Measurements from ENCODE around the gene C16orf92.
"Not testable (repeated sequence)": the region's sequence is repeated elsewhere in the genome, so short reads cannot be mapped to it uniquely, and the experiment has no call there.

Gene C16orf92

DNA sequence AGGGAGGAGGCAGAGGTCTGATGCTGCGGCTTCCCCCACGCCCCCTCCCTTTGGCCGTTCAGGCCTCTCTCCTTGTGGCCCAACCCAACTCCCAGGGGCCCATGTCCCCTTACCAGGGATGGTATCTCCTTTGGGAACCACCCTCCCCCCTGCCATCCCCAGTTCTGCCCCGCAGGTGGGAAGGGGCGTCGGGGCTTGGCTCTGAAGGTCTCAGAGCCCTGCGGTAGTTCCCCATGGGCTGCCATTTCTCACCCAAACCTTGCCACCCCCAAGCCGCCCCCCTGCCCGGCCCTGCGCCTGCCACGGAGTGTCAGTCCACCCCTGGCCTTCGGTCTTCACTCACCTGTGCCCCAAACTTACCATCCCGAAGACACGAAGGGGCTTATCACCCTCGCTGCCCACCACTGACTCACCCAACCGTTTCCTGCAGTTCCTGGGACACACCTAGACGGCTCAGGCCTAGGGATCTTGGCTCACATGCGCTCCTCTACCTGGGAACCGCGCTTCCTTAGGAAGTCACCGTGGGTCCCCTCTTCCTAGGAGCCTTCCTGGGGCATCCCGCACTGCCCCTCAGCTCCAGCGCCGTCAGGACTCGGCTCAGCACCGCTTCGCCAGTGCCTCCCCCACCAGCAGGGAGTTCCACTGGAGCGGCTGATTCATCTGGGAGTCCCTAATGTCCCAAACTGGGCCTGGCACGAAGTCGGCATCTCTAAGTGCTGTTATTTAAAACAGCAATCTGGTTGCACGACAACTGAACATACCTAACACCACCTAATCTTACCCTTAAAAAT is 11.1 kb upstream of the C16orf92 start:
- Histone ChIP-seq H3K9ac (ENCODE audit: low read length) (no peak overlapping the region), H3K27ac (ENCODE audit: low read depth, low read length) (no peak overlapping the region), H3K4me3 (ENCODE audit: low read length) (no peak overlapping the region), H3K4me1 (ENCODE audit: control insufficient read depth, insufficient read depth, low read length) (no peaks in the 10 kb centered on the region), H3K27me3 (ENCODE audit: control insufficient read depth, insufficient read depth, low read length) (peaks cover 19% of the 10 kb centered on the region), H3K36me3 (ENCODE audit: control insufficient read depth, insufficient read depth, low read length) (no peaks in the 10 kb centered on the region)

DNA sequence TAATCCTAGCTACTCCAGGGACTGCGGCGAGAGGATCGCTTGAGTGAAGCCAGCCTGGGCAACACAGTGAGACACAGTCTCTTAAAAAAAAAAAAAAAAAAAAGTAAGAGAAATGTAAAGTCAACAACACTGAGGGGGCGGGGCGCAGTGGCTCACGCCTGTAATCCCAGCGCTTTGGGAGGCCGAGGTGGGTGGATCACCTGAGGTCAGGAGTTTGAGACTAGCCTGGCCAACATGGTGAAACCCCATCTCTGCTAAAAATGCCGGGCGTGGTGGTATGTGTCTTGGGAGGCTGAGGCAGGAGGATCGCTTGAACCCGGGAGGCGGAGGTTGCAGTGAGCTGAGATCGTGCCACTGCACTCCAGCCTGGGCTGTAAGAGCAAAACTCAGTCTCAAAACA is 10.4 kb upstream of the C16orf92 start:
- not testable (repeated sequence) for H3K4me3 ChIP-seq (ENCODE audit: low read length); H3K27ac ChIP-seq (ENCODE audit: low read depth, low read length); H3K9ac ChIP-seq (ENCODE audit: low read length); H3K36me3 ChIP-seq (ENCODE audit: control insufficient read depth, insufficient read depth, low read length); H3K4me1 ChIP-seq (ENCODE audit: control insufficient read depth, insufficient read depth, low read length)
- H3K27me3 ChIP-seq (ENCODE audit: control insufficient read depth, insufficient read depth, low read length), result peaks cover 19% of the 10 kb centered on the region

DNA sequence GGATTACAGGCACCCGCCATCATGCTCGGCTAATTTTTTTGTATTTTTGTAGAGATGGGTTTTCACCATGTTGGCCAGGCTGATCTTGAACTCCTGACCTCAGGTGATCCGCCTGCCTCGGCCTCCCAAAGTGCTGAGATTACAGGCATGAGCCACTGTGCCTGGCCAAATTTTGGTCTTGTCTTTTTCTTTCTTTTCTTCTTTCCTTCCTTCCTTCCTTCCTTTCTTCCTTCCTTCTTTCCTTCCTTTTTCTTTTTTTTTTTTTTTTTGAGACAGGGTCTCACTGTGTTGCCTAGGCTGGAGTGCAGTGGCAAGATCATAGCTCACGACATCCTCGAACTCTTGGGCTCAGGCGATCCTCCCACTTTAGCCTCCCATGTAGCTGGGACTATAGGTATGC is 7.5 kb upstream of the C16orf92 start:
- not testable (repeated sequence) for H3K4me1 ChIP-seq (ENCODE audit: control insufficient read depth, insufficient read depth, low read length); H3K4me3 ChIP-seq (ENCODE audit: low read length); H3K36me3 ChIP-seq (ENCODE audit: control insufficient read depth, insufficient read depth, low read length); H3K9ac ChIP-seq (ENCODE audit: low read length); H3K27ac ChIP-seq (ENCODE audit: low read depth, low read length)
- H3K27me3 ChIP-seq (ENCODE audit: control insufficient read depth, insufficient read depth, low read length), result peaks cover 10% of the 10 kb centered on the region

DNA sequence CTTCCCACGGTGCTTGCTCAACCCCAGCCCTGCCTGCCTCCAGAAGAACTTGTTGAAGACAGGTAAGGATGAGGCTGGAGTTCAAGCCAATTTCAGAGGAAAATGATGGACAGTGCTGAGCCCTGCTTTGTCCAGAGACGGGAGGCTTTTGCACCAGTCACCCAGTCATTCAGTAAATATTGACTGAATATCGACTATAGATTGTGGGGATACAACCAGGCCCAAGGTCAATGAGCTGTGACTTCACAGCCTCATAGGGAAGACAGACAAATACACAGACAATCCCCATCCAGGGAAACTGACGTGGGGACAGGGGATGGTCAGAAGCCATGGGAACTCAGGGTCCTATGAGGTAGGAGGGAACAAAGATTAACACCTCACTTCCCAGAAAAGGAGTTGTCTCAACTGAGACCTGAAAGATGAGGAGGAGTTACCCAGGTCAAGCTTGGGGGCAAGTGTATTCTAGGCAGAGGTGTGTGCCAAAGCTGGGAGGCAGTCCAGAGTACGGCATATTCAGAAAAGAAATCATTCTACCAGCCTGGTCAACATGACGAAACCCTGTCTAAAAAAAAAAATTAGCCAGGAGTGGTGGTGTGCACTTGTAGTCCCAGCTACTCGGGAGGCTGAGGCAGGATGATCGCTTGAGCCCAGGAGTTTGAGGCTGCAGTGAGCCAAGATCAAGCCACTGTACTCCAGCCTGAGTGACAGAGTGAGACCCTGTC is 6.3 kb upstream of the C16orf92 start:
- Histone ChIP-seq H3K4me1 (ENCODE audit: control insufficient read depth, insufficient read depth, low read length) (no peaks in the 10 kb centered on the region), H3K27me3 (ENCODE audit: control insufficient read depth, insufficient read depth, low read length) (peaks cover 5% of the 10 kb centered on the region), H3K36me3 (ENCODE audit: control insufficient read depth, insufficient read depth, low read length) (no peaks in the 10 kb centered on the region)

DNA sequence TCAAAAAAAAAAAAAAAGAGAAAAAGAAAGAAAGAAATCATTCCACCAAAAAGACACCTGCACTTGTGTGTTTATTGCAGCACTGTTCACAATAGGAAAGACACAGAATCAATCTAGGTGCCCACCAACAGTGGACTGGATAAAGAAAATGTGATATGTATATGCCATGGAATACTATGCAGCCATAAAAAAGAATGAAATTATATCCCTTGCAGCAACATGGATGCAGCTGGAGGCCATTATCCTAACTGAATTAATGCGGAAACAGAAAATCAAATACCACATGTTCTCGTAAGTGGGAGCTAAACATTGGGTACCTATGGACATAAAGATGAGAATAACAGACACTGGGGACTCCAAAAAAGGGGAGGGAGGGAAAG is 5.7 kb upstream of the C16orf92 start:
- H3K9ac ChIP-seq (ENCODE audit: low read length), result no peak overlapping the region
- H3K27me3 ChIP-seq (ENCODE audit: control insufficient read depth, insufficient read depth, low read length), result no peaks in the 10 kb centered on the region
- no peaks in the 10 kb centered on the region for H3K4me1 ChIP-seq (ENCODE audit: control insufficient read depth, insufficient read depth, low read length)
- H3K4me3 ChIP-seq (ENCODE audit: low read length), result no peak overlapping the region
- H3K27ac ChIP-seq (ENCODE audit: low read depth, low read length), result no peak overlapping the region
- H3K36me3 ChIP-seq (ENCODE audit: control insufficient read depth, insufficient read depth, low read length), result no peaks in the 10 kb centered on the region

More for the DNA sequence above, 6.3 kb upstream of the C16orf92 start:
- H3K27ac ChIP-seq (ENCODE audit: low read depth, low read length), result no peak overlapping the region
- H3K9ac ChIP-seq (ENCODE audit: low read length), result no peak overlapping the region
- H3K4me3 ChIP-seq (ENCODE audit: low read length), result no peak overlapping the region

DNA sequence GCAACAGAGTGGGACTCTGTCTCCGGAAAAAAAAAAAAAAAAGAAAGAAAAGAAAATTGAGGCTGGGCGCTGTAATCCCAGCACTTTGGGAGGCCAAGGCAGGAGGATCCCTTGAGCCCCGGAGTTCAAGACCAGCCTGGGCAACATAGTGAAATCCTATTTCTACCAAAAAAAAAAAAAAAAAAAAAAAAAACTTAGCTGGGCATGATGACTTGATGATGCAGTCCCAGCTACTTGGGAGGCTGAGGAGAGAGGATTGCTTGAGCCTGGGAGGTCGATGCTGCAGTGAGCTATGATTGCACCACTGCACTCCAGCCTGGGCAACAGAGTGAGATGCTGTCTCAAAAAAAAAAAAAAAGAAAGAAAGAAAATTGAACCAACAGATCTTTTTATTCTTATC is 5.1 kb upstream of the C16orf92 start:
- H3K27ac ChIP-seq (ENCODE audit: low read depth, low read length); H3K27me3 ChIP-seq (ENCODE audit: control insufficient read depth, insufficient read depth, low read length); H3K4me1 ChIP-seq (ENCODE audit: control insufficient read depth, insufficient read depth, low read length): not testable (repeated sequence)

DNA sequence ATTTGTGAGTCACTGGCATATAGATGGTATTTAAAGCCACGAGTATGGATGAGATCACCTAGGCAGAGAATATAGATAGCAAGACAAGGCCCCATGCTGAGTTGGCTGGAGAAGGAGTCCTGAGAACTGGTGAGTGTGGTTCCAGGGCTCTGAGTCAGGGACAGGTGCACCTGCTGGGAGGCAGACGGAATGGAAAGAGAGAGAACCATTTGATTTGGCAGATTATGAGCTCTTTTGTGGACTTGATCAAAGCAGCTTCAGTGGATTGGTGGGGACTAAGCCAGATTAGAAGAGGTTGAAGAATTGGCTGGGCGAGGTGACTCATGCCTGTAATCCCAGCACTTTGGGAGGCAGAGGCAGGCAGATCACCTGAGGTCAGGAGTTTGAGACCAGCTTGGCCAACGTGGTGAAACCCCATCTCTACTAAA is 4.3 kb upstream of the C16orf92 start:
- H3K9ac ChIP-seq (ENCODE audit: low read length), result no peak overlapping the region
- H3K4me1 ChIP-seq (ENCODE audit: control insufficient read depth, insufficient read depth, low read length), result no peaks in the 10 kb centered on the region
- H3K27ac ChIP-seq (ENCODE audit: low read depth, low read length), result no peak overlapping the region

More for the DNA sequence above, 5.1 kb upstream of the C16orf92 start:
- H3K36me3 ChIP-seq (ENCODE audit: control insufficient read depth, insufficient read depth, low read length); H3K4me3 ChIP-seq (ENCODE audit: low read length); H3K9ac ChIP-seq (ENCODE audit: low read length): not testable (repeated sequence)

DNA sequence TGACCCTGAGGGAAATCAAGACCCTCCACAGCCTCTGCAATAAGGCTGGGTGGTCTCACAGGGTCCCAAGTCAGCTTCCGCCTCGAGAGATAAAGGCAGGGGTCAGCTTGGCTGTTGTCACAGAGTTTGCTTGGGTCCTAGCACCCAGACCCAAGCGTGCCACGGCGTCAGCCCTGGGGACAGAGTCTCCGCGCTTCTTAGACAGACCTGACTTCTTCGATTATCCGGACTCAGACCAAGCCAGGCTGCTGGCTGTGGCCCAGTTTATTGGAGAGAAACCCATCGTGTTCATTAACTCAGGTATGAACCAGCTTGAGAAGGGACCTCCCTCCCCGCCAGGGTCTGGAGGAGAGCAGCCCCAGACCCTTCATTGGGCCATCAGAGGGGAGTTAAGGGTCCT is 588 bp downstream of the C16orf92 start:
- H3K4me1 ChIP-seq (ENCODE audit: control insufficient read depth, insufficient read depth, low read length), result no peaks in the 10 kb centered on the region
- H3K27ac ChIP-seq (ENCODE audit: low read depth, low read length), result no peak overlapping the region
- peaks cover 6% of the 10 kb centered on the region for H3K27me3 ChIP-seq (ENCODE audit: control insufficient read depth, insufficient read depth, low read length)
- H3K4me3 ChIP-seq (ENCODE audit: low read length), result no peak overlapping the region
- H3K36me3 ChIP-seq (ENCODE audit: control insufficient read depth, insufficient read depth, low read length), result no peaks in the 10 kb centered on the region
- H3K9ac ChIP-seq (ENCODE audit: low read length), result no peak overlapping the region

More for the DNA sequence above, 4.3 kb upstream of the C16orf92 start:
- H3K36me3 ChIP-seq (ENCODE audit: control insufficient read depth, insufficient read depth, low read length), result no peaks in the 10 kb centered on the region
- no peak overlapping the region for H3K4me3 ChIP-seq (ENCODE audit: low read length)
- no peaks in the 10 kb centered on the region for H3K27me3 ChIP-seq (ENCODE audit: control insufficient read depth, insufficient read depth, low read length)

DNA sequence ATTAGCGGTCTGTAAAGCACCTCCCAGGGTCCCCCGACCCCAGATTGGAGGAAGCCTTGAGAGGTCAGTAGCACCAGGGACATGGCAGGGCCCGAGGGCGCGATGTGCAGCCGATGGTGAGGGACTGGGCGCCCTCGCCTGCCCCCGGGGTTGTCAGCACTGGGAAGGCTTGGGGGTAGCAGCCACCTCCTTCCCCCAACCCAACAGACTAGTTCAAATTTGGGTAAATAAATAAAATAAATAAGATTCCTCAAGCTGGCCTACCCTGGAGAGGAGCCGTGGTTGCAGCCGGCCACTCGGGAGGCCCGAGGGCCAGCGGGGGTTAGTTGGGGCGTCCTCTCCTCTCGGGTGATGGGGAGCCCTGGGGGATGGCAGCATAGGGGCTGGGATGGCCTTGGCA is 1.5 kb downstream of the C16orf92 start:
- no peak overlapping the region for H3K27ac ChIP-seq (ENCODE audit: low read depth, low read length)
- no peaks in the 10 kb centered on the region for H3K4me1 ChIP-seq (ENCODE audit: control insufficient read depth, insufficient read depth, low read length)
- no peak overlapping the region for H3K4me3 ChIP-seq (ENCODE audit: low read length)
- H3K27me3 ChIP-seq (ENCODE audit: control insufficient read depth, insufficient read depth, low read length), result peaks cover 6% of the 10 kb centered on the region
- H3K36me3 ChIP-seq (ENCODE audit: control insufficient read depth, insufficient read depth, low read length), result no peaks in the 10 kb centered on the region
- H3K9ac ChIP-seq (ENCODE audit: low read length), result no peak overlapping the region

DNA sequence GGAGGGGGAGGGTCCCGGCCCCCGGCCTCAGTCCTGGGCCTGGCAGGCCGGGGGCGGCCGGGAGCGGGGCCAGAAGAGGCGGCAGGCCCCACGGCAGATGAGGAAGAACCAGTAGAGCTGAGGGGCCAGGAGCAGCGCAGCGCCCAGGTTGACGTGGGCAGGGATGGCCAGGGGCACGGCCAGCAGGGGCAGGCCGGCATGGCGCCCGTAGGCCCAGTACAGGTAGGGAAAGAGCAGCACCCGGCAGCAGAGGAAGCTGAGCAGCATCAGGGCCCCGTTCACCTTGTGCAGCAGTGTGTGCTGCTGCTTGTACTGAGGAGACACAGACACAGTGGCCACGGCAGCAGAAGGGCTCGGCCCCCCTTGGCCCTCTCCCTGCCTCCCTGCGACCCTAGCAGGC is 2.2 kb downstream of the C16orf92 start:
- H3K36me3 ChIP-seq (ENCODE audit: control insufficient read depth, insufficient read depth, low read length), result no peaks in the 10 kb centered on the region
- H3K4me1 ChIP-seq (ENCODE audit: control insufficient read depth, insufficient read depth, low read length), result no peaks in the 10 kb centered on the region
- no peak overlapping the region for H3K27ac ChIP-seq (ENCODE audit: low read depth, low read length)
- no peak overlapping the region for H3K4me3 ChIP-seq (ENCODE audit: low read length)
- no peak overlapping the region for H3K9ac ChIP-seq (ENCODE audit: low read length)
- peaks cover 7% of the 10 kb centered on the region for H3K27me3 ChIP-seq (ENCODE audit: control insufficient read depth, insufficient read depth, low read length)

DNA sequence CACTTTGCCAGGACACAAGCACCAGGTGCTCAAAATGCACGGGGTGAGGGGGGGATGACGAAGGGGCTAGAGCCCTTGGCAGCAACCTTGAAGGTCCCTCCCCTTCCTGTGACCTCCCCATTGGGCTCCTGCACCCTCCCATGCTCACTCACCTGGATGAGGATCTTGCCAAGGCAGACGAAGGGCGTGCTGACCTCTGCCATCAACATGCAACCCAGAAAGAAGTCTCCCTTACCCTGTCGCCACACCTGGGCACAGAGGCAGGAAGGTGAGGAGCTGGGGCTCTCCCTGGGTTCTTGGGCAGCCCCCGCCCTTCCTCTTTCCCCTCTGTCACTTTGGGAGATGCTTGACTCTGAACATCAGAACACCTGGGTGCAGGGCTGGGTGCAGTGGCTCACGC is 2.6 kb downstream of the C16orf92 start:
- Histone ChIP-seq H3K4me3 (ENCODE audit: low read length) (no peak overlapping the region), H3K27ac (ENCODE audit: low read depth, low read length) (no peak overlapping the region), H3K27me3 (ENCODE audit: control insufficient read depth, insufficient read depth, low read length) (peaks cover 10% of the 10 kb centered on the region), H3K9ac (ENCODE audit: low read length) (no peak overlapping the region), H3K36me3 (ENCODE audit: control insufficient read depth, insufficient read depth, low read length) (no peaks in the 10 kb centered on the region), H3K4me1 (ENCODE audit: control insufficient read depth, insufficient read depth, low read length) (no peaks in the 10 kb centered on the region)

DNA sequence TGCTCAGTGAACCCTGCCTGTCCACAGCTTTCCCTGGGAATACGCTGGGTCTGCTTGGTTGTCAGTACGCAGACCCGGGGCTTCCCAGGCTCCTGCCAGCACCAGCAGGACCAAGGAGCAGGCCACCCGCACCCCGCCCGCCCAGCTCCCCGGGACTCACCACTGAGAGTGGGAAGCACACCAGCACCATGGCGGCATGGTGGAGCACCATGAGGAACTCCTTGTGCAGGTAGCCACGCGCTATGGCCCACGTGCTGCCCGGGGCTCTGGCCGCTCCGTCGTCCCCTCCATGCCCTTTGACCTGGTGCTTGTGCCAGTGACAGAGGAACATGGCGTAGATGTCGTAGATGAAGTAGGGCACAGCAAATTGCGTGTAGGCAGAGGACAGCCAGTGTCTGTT is 3.5 kb downstream of the C16orf92 start:
- Histone ChIP-seq H3K9ac (ENCODE audit: low read length) (no peak overlapping the region), H3K27ac (ENCODE audit: low read depth, low read length) (no peak overlapping the region), H3K27me3 (ENCODE audit: control insufficient read depth, insufficient read depth, low read length) (peaks cover 14% of the 10 kb centered on the region), H3K4me3 (ENCODE audit: low read length) (no peak overlapping the region), H3K36me3 (ENCODE audit: control insufficient read depth, insufficient read depth, low read length) (no peaks in the 10 kb centered on the region), H3K4me1 (ENCODE audit: control insufficient read depth, insufficient read depth, low read length) (no peaks in the 10 kb centered on the region)

Measured in rectal smooth muscle tissue (tissue), 1 donor.